NCI-H2029 treated with DMSO at 0.1 percent for 48 hours (cell line): ENCODE data around the gene DLGAP4.

Experiments
- DNase-seq: peaks from one replicate; lab custom pipeline; 2025; lab: John Stamatoyannopoulos, UW

Gene DLGAP4

DNA sequence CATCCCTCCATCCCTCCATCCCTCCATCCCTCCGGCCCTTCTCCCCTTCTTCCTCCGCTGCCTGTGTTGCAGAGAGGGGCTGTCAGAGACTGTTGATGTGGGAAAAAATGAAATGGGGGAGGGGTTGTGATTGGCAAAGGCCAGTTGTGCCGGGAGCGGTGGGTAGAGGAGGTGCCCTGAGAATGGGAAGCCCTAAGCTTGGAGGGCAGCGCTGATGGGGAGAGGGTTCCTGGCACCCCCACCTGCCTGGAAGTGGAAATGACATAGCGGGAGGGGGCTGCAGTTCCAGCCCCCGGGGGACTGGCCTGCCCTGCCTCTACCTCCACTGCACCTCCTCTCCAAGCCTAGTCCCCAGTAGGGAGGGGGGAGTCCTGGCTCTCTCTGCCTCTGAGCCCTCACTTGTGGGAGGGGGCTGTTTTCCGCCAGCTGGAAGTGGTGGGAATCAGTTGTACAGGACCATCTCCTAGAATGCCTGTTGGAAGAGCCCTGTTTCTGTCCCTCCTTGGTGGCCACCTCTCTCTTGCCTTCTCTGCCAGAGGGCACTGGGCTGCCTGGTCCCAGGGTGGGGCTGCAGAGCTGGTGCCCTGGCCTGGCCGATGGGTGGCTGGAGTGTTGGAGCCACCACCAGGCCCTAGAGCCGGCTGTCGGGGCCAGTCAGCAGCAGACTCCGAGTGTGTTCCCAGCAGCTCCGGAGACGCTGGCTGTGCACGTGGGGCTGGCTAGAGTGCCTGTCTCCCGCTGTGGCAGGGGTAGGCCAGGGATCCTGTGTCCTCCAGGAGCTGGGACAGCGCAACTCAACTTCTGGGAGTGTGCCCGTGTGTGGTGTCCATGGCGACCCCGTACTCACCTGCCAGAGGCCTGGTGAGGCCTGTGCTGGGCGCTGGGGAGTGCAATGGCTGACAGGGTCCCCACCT, 1.5 kb downstream of the DLGAP4 start:
- DNase-seq, result no peak

- no peak for DNase-seq
Measured at GRCh38 chr20:36308353-36308752, 2.2 kb downstream of the DLGAP4 start.

- DNase-seq, result no peak
Measured at GRCh38 chr20:36308986-36309385, 2.8 kb downstream of the DLGAP4 start.

DNA sequence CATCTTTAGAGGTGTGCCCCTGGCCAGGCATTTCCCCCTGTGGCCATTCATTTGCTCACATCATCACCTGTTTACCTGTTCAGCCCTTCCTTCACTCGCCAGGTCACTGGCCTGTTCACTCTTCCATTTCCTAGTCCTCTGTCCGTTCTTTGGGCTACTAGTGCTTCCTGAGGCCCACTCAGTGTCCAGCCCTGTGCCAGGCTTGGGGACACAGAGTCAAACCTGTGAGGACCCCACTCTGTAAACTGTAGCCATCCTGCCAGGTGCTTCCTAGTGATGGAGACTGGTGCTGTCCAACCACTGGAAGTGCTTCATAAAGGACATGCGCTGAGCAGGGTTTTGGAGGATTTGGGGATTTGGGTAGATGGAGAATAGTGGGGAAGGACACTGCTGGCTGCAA, 3.5 kb downstream of the DLGAP4 start:
- no peak for DNase-seq

- no peak for DNase-seq
Measured at GRCh38 chr20:36310215-36310981, 4.3 kb downstream of the DLGAP4 start.

DNA sequence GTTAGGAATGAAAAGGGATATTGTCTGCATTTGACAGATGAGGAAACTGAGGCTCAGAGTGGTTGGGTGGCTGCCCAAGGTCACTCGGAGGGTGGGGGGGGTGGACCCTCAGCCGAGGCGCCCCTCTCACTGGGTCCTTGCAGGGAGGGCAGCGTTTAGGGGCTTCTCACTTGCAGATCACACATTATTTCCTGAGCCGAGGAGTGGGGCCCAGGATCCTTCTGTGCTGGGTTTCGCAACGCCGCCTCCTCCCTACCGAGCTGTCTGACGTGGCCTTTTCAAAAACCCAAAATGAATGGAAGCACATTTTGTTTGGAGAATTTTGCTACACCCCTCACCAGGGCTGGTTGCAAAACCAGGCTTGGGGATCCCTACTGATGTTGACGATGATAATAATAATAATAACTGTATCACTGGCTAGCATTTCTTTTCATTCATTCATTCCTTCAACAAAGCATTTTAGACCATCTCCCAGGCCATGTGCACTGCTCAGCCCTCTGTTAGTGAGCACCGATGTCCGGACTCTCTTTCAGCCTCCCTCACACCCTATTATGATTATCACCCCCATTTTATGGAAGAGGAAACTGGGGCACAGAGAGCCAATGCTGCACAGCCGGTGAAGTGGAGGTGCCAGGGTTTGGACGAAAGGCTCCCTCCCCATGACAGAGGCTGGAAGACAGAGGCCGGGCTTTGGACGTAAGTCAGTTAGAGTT, 5.2 kb downstream of the DLGAP4 start:
- no peak for DNase-seq

DNA sequence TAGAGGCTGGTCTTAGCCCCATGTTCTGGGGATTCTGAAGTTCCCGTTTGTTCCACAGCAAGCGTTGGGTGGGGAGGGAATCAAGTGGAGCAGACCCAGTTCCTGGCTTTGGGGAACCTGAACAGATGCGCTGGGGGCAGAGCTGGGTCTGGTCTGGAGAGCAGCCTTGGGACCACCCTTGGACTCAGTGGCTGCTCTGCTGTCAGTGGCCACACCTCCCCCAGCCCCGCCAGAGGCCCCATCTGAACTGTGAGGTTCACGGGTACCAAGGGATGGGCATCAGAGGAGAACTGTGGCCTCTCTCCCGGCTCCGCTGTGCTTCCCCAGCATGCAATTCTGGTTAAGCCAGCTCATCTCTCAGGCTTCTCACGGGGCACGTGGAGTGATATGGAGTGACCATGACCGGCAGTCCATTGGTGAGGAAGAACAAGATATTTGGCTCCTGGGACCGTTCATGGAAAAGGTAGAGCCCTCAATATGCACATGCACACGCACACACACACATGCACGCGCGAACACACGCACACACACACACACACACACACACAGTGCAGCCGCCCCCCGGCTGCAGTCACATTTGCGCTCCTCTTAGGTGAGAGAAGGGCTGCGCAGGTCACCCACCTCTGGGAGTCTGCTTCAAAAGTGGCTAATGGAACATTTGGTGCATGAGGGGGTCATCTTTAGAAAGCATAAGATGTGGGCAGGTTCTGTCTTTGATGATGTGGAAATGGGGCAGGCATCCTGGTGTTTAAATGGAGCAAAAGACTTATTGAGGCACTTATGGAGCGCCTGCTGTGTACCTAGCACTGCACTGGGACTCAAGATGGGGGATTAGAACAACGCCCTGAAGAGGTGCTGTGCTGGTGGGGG, 6.0 kb downstream of the DLGAP4 start:
- DNase-seq, result no peak

DNA sequence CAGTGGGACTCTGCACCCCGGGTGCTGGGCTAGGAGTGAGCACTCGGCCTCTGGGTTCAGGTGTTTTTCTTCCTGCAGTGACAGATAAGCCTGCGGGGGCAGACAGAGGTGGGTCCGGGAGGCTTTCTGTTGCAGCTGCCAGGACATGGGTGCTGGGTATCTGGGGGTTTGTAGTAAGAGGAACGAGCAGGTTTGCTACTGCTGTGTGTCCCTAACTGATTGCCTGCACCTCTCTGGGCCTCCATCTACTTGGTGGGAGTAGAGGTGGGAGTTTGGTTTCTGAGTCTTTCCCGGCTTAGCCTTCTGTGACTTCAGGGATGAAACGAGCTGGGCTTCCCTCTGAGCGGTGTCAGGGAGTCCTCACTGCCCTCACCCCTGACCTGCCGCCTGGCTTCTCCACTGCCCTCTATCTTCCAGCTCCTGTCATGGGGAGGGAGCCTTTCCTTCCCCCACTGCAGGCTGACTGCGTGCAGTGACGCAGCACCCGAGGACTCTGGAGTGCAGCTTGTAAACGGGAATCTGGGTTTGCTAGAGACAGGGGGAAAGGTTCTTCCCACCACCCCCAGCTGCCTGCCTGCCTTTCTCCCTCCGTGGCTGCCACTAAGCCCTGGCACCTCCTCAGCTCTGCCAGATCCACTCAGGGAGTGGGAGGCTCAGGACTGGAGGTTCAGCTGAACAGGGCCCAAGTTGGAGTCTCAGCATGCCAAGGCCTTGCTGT, 6.7 kb downstream of the DLGAP4 start:
- DNase-seq, result no peak

DNA sequence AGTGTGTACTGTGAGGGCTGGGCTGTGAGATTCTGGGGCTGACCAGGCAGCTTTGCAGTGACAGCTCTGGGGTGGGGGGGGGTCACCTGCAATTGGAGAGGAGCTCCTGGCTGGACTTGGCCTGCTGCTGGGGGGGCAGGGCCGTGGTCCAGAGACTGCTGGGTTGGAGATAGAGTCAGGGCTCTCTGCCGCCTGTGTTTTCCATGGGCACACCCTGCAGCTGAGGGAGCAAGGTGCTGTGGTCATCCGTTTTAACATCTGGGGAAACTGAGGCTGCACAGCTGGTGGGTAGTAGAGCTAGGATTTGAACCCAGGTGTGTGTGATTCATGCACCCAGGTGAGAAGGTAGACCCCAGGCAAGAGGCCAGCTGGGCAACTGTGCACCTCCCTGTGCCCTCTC, 7.3 kb downstream of the DLGAP4 start:
- DNase-seq, result no peak

- DNase-seq, result no peak
Measured at GRCh38 chr20:36313926-36314325, 7.8 kb downstream of the DLGAP4 start.

DNA sequence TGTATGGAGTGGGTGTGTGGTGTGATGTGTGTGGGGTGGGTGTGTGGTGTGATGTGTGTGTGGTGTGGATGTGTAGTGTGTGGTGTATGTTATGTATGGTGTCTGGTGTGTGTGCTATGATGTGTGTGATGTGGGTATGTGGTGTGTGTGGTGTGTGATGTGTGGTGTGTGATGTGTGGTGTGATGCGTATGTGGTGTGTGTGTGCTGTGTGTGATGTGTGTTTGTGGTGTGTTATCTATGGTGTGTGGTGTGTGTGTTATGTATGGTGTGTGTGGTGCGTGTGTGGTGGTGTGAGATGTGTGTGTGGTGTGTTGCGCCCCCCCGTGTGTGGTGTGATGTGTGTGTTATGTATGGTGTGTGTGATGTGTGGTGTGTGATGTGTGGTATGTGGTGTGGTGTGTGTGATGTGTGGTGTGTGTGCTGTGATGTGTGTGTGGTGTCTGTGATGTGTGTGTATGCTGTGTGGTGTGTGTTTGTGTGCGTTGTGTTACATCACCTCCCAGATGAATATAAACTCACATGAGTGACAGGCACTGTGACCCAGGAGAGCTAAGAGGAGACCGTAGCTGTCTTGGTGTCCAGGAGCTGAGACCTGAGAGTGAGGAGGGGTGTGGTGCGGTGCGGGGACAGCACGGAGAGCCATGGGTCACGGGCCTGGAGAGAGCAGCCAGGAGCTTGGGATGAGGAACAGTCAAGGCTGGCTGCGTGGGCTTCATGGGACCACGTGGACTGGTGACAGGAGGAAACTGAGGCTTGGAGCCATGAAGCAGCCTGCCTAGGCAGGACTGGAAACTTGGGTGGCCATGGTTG, 8.8 kb downstream of the DLGAP4 start:
- no peak for DNase-seq

DNA sequence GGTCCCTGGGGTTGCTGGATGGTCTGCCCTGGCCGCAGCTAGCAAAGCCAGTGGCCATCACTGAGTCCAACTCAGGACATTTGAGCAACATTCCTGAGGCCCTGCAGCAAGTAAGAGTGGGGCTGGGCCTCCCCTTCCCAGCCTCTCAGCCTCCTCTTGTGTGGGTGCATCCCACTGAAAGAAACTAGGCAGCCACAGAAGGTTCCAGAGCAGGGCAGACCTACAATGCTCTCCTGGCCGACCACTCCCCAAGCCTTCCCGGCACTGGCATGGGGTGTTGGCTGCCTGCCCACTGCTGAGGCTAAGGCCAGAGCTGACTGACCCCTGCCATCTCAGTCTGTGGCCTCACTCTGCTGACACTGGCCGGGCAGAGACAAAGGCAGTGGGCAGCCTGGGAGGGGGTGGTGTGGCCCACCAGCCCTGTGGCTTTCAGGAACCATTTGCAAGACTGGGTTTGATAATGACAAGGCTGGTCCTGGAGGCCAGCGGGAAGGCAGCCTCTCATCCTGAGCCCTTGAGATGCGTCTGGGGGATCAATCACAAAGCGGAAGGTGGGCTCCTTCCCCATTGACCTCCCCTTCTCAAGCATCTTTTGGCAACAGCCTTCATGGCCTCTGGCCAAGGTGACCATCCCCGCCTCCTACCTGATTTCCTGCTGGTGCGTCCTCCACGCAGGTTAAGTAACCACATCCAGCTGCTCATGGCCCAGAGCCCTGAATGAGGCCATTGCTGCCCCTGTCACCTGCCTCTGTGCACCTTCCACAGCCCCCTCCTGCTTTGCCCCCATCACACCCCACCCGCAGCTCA, 9.6 kb downstream of the DLGAP4 start:
- DNase-seq, result peak; percentile 15

GRCh38 chr20:36317675-36318074, 11.5 kb downstream of the DLGAP4 start:
- no peak for DNase-seq

- no peak for DNase-seq
Measured at GRCh38 chr20:36318166-36318565, 12.0 kb downstream of the DLGAP4 start.

DNA sequence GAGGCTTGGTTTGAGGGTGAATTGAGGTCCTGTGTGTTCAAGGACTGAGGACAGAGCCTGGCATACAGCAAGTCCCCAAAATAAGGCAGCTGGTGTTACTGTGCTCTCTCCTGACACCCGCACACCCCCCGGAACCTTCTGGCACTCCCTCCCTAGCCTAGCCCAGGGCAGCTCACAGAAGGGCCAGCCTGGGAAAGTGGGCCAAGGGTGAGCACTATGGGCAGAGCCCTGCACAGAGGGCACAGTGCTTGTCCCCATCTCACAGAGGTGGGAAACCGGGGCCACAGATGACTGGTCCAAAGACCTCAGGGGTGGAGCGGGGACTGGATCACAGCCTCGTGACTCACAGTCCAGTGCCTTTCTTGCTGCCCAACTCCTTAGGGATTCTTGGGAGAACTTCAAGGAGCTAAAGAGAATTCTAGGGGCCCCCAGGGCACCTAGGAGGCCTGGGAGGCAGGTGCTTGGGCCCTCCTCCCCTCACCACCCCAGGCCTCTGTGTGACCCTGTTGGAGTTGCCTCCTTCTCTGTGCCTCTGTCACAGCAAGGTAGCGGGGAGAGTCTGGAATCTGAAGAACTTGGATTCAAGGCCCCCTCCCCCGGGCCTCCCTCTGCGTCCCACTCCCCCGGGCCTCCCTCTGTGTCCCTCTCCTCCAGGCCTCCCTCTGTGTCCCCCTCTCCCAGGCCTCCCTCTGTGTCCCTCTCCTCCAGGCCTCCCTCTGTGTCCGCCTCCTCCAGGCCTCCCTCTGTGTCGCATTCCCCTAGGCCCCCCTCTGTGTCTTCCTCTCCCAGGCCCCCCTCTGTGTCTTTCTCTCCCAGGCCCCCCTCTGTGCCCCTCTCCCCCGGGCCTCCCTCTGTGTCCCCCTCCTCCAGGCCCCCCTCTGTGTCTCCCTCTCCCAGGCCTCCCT, 13.5 kb downstream of the DLGAP4 start:
- DNase-seq, result no peak

DNA sequence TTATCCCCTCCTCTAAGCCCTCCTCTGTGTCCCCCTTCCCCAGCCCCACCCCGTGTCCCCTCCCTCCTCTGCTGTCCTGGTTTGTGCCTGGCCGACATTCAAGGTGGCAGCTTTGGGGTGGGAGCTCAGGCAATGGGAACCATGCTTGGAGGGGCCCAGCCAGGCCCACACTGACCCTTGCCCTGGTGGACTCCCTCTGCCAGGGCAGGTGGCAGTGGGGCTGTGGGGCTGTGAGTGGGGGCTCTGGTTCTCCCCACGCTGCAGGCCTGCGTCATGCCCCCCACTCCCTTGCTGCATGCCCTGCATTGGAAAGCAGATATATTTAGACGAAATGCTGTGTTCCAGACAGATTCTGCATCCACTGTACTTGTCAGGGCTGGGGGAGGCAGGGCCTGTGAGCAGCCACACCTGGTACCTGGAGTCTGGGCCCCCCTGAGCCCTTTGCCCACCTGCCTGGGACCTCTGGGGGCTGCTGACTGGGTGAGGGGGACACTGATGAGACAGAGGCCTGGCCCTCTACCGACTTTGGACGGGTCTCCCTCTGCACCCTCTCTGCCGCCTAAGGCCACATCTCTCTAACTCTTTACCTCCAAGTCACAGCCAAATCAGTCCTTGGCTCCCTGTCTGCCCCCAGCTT, 14.2 kb downstream of the DLGAP4 start:
- no peak for DNase-seq

- DNase-seq, result no peak
Measured at GRCh38 chr20:36320898-36321695, 15.0 kb downstream of the DLGAP4 start.
